NT2/D1 (cell line): ENCODE measurements around the gene PRICKLE2.

Source experiments
- DNase-seq: peaks from one replicate; pipeline ENCODE4 v3.0.0-alpha.2; 2011; ENCODE audit warnings: low read depth, low spot score
- H3K27me3 ChIP-seq: 2 replicates; pipeline ENCODE4 v1.6.0; 2011; ENCODE audit warnings: mild to moderate bottlenecking; ENCODE audit not compliant: insufficient read length, insufficient read depth
- H3K36me3 ChIP-seq: 2 replicates; pipeline ENCODE4 v1.6.1; 2011; ENCODE audit warnings: mild to moderate bottlenecking, low read length, mixed read lengths; ENCODE audit not compliant: insufficient read depth, insufficient read length
- H3K4me1 ChIP-seq: 2 replicates; pipeline ENCODE4 v1.5.1; 2011; ENCODE audit not compliant: insufficient read depth, insufficient read length
- H3K4me3 ChIP-seq: 2 replicates; pipeline ENCODE4 v1.5.1; 2011; ENCODE audit warnings: low read depth; ENCODE audit not compliant: insufficient read length
- H3K9ac ChIP-seq: 2 replicates; pipeline ENCODE4 v1.6.0; 2011; ENCODE audit warnings: low read depth; ENCODE audit not compliant: insufficient read length
- H3K9me3 ChIP-seq: 2 replicates; pipeline ENCODE4 v1.5.1; 2011; ENCODE audit warnings: mild to moderate bottlenecking, low read length; ENCODE audit not compliant: insufficient read depth
- SUZ12 ChIP-seq: IDR thresholded peaks from 2 replicates; pipeline ENCODE4 v1.6.1; 2011; ENCODE audit not compliant: insufficient read length, insufficient read depth; ENCODE audit errors: extremely low read depth
- YY1 ChIP-seq: IDR thresholded peaks from 2 replicates; pipeline ENCODE4 v1.6.1; 2011; ENCODE audit not compliant: insufficient read length, insufficient read depth
- ZNF274 ChIP-seq: IDR thresholded peaks from 2 replicates; pipeline ENCODE4 v1.6.1; 2011; ENCODE audit warnings: mild to moderate bottlenecking, low read depth, low read length

PRICKLE2 gene

GRCh38 chr3:64047787-64048186, 177.5 kb downstream of the PRICKLE2 start:
- Histone ChIP-seq H3K27me3 (no peaks in the 10 kb centered on the region), H3K9ac (no peak overlapping the region), H3K36me3 (no peaks in the 10 kb centered on the region), H3K4me1 (no peaks in the 10 kb centered on the region), H3K4me3 (no peak overlapping the region), H3K9me3 (no peaks in the 10 kb centered on the region)
- DNase-seq, result no peak
- TF ChIP-seq YY1 (no peak), SUZ12 (no peak), ZNF274 (no peak)

GRCh38 chr3:64046996-64047594, 178.2 kb downstream of the PRICKLE2 start:
- H3K4me1 ChIP-seq, result no peaks in the 10 kb centered on the region
- TF ChIP-seq SUZ12 (no peak), YY1 (no peak), ZNF274 (no peak)
- H3K9ac ChIP-seq, result no peak overlapping the region
- no peaks in the 10 kb centered on the region for H3K9me3 ChIP-seq
- DNase-seq, result no peak
- no peaks in the 10 kb centered on the region for H3K27me3 ChIP-seq
- no peaks in the 10 kb centered on the region for H3K36me3 ChIP-seq
- H3K4me3 ChIP-seq, result no peak overlapping the region

- no peak for DNase-seq
- TF ChIP-seq ZNF274, result no peak
- no peak for TF ChIP-seq SUZ12
- TF ChIP-seq YY1, result no peak
- H3K36me3 ChIP-seq, result no peaks in the 10 kb centered on the region
- H3K27me3 ChIP-seq, result no peaks in the 10 kb centered on the region
- H3K4me3 ChIP-seq, result no peak overlapping the region
- H3K9me3 ChIP-seq, result no peaks in the 10 kb centered on the region
- no peak overlapping the region for H3K9ac ChIP-seq
- no peaks in the 10 kb centered on the region for H3K4me1 ChIP-seq
Observed at GRCh38 chr3:64046592-64046991, 178.7 kb downstream of the PRICKLE2 start.

- TF ChIP-seq ZNF274 (no peak), SUZ12 (no peak), YY1 (no peak)
- Histone ChIP-seq H3K27me3 (no peaks in the 10 kb centered on the region), H3K4me3 (no peak overlapping the region), H3K9me3 (no peaks in the 10 kb centered on the region), H3K36me3 (no peaks in the 10 kb centered on the region), H3K9ac (no peak overlapping the region), H3K4me1 (no peaks in the 10 kb centered on the region)
- DNase-seq, result no peak
Observed at GRCh38 chr3:64042952-64043351, 182.3 kb downstream of the PRICKLE2 start.
